B cell (primary cell): ENCODE results near the gene PCDHAC1. TPM values are rescaled to one million over a fixed set of nuclear protein-coding genes. Genes with fewer than 3 reads are reported as not detected.

Source experiments
- ATAC-seq: fragments of 200-7000 bp; cut with Tn5 transposase; one replicate; pipeline ENCODE4 v1.10.0; 2021; ENCODE audit warnings: low read depth, mild to moderate bottlenecking, moderate number of reproducible peaks, moderate library complexity
- CTCF ChIA-PET: fragments of 350-600 bp; sonication (Branson Sonifier 250); formaldehyde crosslinking; loops from one replicate; lab custom pipeline; 2021; ENCODE audit warnings: antibody characterized with exemption, inconsistent platforms; lab: Charles Lee
- POLR2A ChIA-PET: fragments of 350-600 bp; sonication (Branson Sonifier 250); formaldehyde crosslinking; loops from one replicate; lab custom pipeline; 2021; ENCODE audit warnings: antibody characterized with exemption; lab: Charles Lee
- DNase-seq: peaks from one replicate; pipeline ENCODE4 v3.0.0; 2013
- H2AFZ ChIP-seq: 2 replicates; pipeline ENCODE4 v1.6.1; 2012; ENCODE audit warnings: mild to moderate bottlenecking, low read depth, low read length; ENCODE audit not compliant: insufficient read depth, poor library complexity, severe bottlenecking
- H3K27ac ChIP-seq, 2 donors: 1 replicate in 1 of 2; 2 replicates in 1 of 2; pipeline ENCODE4 v1.5.1; 2012 to 2013; ENCODE audit warnings: low read length in 2 of 2, mild to moderate bottlenecking in 2 of 2, moderate library complexity in 1 of 2
- H3K27me3 ChIP-seq, 4 experiments: fragments of 200-600 bp in 1 of 4; sonication (generic) in 1 of 4; replicated peaks in 1 of 4; 1 replicate in 2 of 4; 2 replicates in 2 of 4; pipeline versions ENCODE4 v1.6.1 to v1.7.0; 2013 to 2016; ENCODE audit warnings: low read length in 3 of 4, mild to moderate bottlenecking in 2 of 4, mixed read lengths in 1 of 4, moderate library complexity in 1 of 4; ENCODE audit not compliant: insufficient read depth in 4 of 4, control insufficient read depth in 3 of 4; ENCODE audit errors: control extremely low read depth in 1 of 4
- H3K36me3 ChIP-seq, 2 experiments: replicated peaks in 1 of 2; 1 replicate in 1 of 2; 2 replicates in 1 of 2; pipeline versions ENCODE4 v1.6.1 to v1.7.1; 2013; ENCODE audit warnings: low read length in 1 of 2; ENCODE audit not compliant: insufficient read depth in 2 of 2, control insufficient read depth in 1 of 2; ENCODE audit errors: control extremely low read depth in 1 of 2, extremely low read depth in 1 of 2
- H3K4me1 ChIP-seq, 2 donors: fragments of 200-600 bp in 1 of 2; sonication (generic) in 1 of 2; 1 replicate in 1 of 2; 2 replicates in 1 of 2; pipeline versions ENCODE4 v1.5.1 to v1.6.1; 2013 to 2017; ENCODE audit warnings: low read length in 2 of 2; ENCODE audit not compliant: control insufficient read depth in 2 of 2, insufficient read depth in 2 of 2
- H3K4me2 ChIP-seq: replicated peaks from 2 replicates; pipeline ENCODE3; 2012; ENCODE audit warnings: mild to moderate bottlenecking, low read depth, low read length; ENCODE audit not compliant: poor library complexity, severe bottlenecking
- H3K4me3 ChIP-seq, 5 experiments: fragments of 200-600 bp in 1 of 5; sonication (generic) in 1 of 5; 1 replicate in 3 of 5; 2 replicates in 2 of 5; pipeline versions ENCODE4 v1.5.1 to v1.7.0; 2011 to 2016; ENCODE audit warnings: low read length in 4 of 5, mild to moderate bottlenecking in 4 of 5, low read depth in 2 of 5, control low read depth in 1 of 5, moderate library complexity in 1 of 5; ENCODE audit not compliant: insufficient read depth in 1 of 5; ENCODE audit errors: control extremely low read depth in 1 of 5, extremely low read depth in 1 of 5
- H3K79me2 ChIP-seq: fragments of 200-600 bp; sonication (generic); one replicate; pipeline ENCODE4 v1.6.0; 2016; ENCODE audit warnings: low read length; ENCODE audit not compliant: control insufficient read depth, insufficient read depth
- H3K9ac ChIP-seq: fragments of 200-600 bp; sonication (generic); 2 replicates; pipeline ENCODE4 v1.6.1; 2017; ENCODE audit warnings: mild to moderate bottlenecking, low read length, moderate library complexity
- H3K9me3 ChIP-seq, 3 donors: one replicate each; pipeline versions ENCODE4 v1.6.1 to v1.7.1; 2013; ENCODE audit warnings: low read length in 2 of 3; ENCODE audit not compliant: control insufficient read depth in 2 of 3, insufficient read depth in 1 of 3; ENCODE audit errors: control extremely low read depth in 1 of 3
- H4K20me1 ChIP-seq: 2 replicates; pipeline ENCODE4 v1.6.0; 2012; ENCODE audit warnings: mild to moderate bottlenecking, low read length; ENCODE audit not compliant: insufficient read depth, control insufficient read depth, poor library complexity, severe bottlenecking
- H3K27ac Mint-ChIP-seq: one replicate; pipeline ENCODE4 v1.8.0; 2021; ENCODE audit warnings: mixed read lengths
- H3K27me3 Mint-ChIP-seq: one replicate; pipeline ENCODE4 v1.8.0; 2021; ENCODE audit warnings: mixed read lengths
- H3K4me1 Mint-ChIP-seq: one replicate; pipeline ENCODE4 v1.8.0; 2021; ENCODE audit warnings: mixed read lengths
- H3K4me3 Mint-ChIP-seq: one replicate; pipeline ENCODE4 v1.8.0; 2021; ENCODE audit warnings: mixed read lengths
- H3K9me3 Mint-ChIP-seq: one replicate; pipeline ENCODE4 v1.8.0; 2022; ENCODE audit warnings: mixed read lengths; ENCODE audit not compliant: insufficient read depth
- CTCF ChIP-seq: fragments of 200-600 bp; IDR thresholded peaks from one replicate; pipeline ENCODE4 v1.8.0; 2022; ENCODE audit warnings: antibody characterized with exemption, mild to moderate bottlenecking
- EZH2 ChIP-seq: IDR thresholded peaks from 2 replicates; pipeline ENCODE4 v1.6.1; 2012; ENCODE audit warnings: borderline replicate concordance, low read depth, mild to moderate bottlenecking, moderate library complexity, low read length; ENCODE audit not compliant: insufficient read depth, poor library complexity, severe bottlenecking
- WGBS: methylation state at CpG from one replicate; pipeline ENCODE4 v1.1.5; 2013; ENCODE audit warnings: missing lambda C conversion rate; ENCODE audit not compliant: insufficient coverage; 5-methylcytosine and 5-hydroxymethylcytosine counted together
- intact Hi-C: fragments of 100-400 bp; cut with micrococcal nuclease; formaldehyde crosslinking; loops from one replicate; pipeline ENCODE4 v1.10.0; 2022
- polyA plus RNA-seq: library from polyadenylated mRNA; depleted of rRNA; stranded (reverse); fragments of >200 nt; gene quantifications from 2 replicates; pipeline ENCODE4 v1.2.3, GENCODE V29; 2012
- total RNA-seq, 2 donors: library from RNA; stranded (reverse); fragments of 120-200 nt in 1 of 2; gene quantifications; 1 replicate in 1 of 2; 2 replicates in 1 of 2; pipeline versions ENCODE4 v1.2.3 to v1.2.4, GENCODE V29; 2013 to 2022

Gene PCDHAC1
- total and polyA plus RNA-seq, 2 donors (not counting 1 experiment from before 2014, with no cell fraction given), result not detected

GRCh38 chr5:140881889-140882590, 44.1 kb upstream of the PCDHAC1 start, which contains the start of gene PCDHA13:
TSS of gene PCDHA13 (plus strand) at chr5:140882124. CDS start at chr5:140882269, 145 bp downstream.
- Histone ChIP-seq H2AFZ (no peak within 1 kb of the TSS), H4K20me1 (no peaks in the 10 kb centered on the region)
- H3K9me3 Mint-ChIP-seq, result peaks cover 8% of the 10 kb centered on the region

GRCh38 chr5:140882591-140882899, 43.6 kb upstream of the PCDHAC1 start:
- ATAC-seq, result no peak
- no peaks in the 10 kb centered on the region for H3K79me2 ChIP-seq
- H3K4me1 ChIP-seq, result no peaks in the 10 kb centered on the region
- H3K27ac Mint-ChIP-seq, result no peak overlapping the region
- DNase-seq, result no peak
- no peaks in the 10 kb centered on the region for H4K20me1 ChIP-seq
- WGBS, result 32% methylated on average over 9 of the region's 12 CpGs
- peaks cover 3 to 28% (median 9%) of the 10 kb centered on the region in 3 donors for H3K9me3 ChIP-seq
- intact Hi-C loops, result no loop called here
- no peaks in the 10 kb centered on the region for H3K36me3 ChIP-seq
- no peak overlapping the region for H3K4me2 ChIP-seq
- peaks cover 8% of the 10 kb centered on the region for H3K9me3 Mint-ChIP-seq
- no peak overlapping the region for H3K9ac ChIP-seq
- no peak overlapping the region for H3K27ac ChIP-seq
- H3K27me3 Mint-ChIP-seq, result peaks cover 20% of the 10 kb centered on the region
- H2AFZ ChIP-seq, result no peak overlapping the region
- H3K4me1 Mint-ChIP-seq, result no peaks in the 10 kb centered on the region
- H3K4me3 Mint-ChIP-seq, result no peak overlapping the region
- ChIA-PET POLR2A (no interaction called here), CTCF (no interaction called here)
- H3K4me3 ChIP-seq, result no peak overlapping the region
- TF ChIP-seq CTCF, result no peak
- TF ChIP-seq EZH2, result no peak
- H3K27me3 ChIP-seq, result peaks cover 0 to 13% (median 5%) of the 10 kb centered on the region in 4 experiments

More at GRCh38 chr5:140881889-140882590, 44.1 kb upstream of the PCDHAC1 start, which contains the start of gene PCDHA13:
- 28% methylated on average over 20 of the region's 35 CpGs for WGBS
- Histone ChIP-seq H3K9ac (no peak within 1 kb of the TSS), H3K36me3 (no peaks in the 10 kb centered on the region), H3K27ac (no peak within 1 kb of the TSS), H3K27me3 (peaks cover 0 to 13% (median 5%) of the 10 kb centered on the region in 4 experiments), H3K9me3 (peaks cover 3 to 33% (median 9%) of the 10 kb centered on the region in 3 donors), H3K4me1 (no peaks in the 10 kb centered on the region), H3K4me3 (no peak within 1 kb of the TSS), H3K4me2 (no peak within 1 kb of the TSS), H3K79me2 (no peaks in the 10 kb centered on the region)
- ATAC-seq (no peak), DNase-seq (no peak)
- no peak for TF ChIP-seq EZH2
- no peaks in the 10 kb centered on the region for H3K4me1 Mint-ChIP-seq
- ChIA-PET POLR2A (no interaction called here), CTCF (no interaction called here)
- H3K4me3 Mint-ChIP-seq, result no peak within 1 kb of the TSS
- no peak within 1 kb of the TSS for H3K27ac Mint-ChIP-seq
- intact Hi-C loops, result no loop called here
- H3K27me3 Mint-ChIP-seq, result peaks cover 20% of the 10 kb centered on the region
